ENCODE measurements around the gene C11orf52. TPM values are rescaled to one million over a fixed set of nuclear protein-coding genes. Genes with fewer than 3 reads are reported as not detected.

The C11orf52 gene
- polyA plus RNA-seq, 4 donors, result 10.3 to 33.5 (median 24.9) TPM

- Histone ChIP-seq H3K9me3 (ENCODE audit: control insufficient read depth in 2 of 2, insufficient read depth in 1 of 2, low read depth in 1 of 2, low read length in 1 of 2) (no peaks in the 10 kb centered on the region), H3K27me3 (ENCODE audit: control insufficient read depth in 3 of 3, insufficient read depth in 3 of 3, low read length in 3 of 3) (no peaks in the 10 kb centered on the region), H3K27ac (ENCODE audit: low read depth in 1 of 3, low read length in 2 of 3) (no peak overlapping the region), H3K36me3 (ENCODE audit: control insufficient read depth in 3 of 3, insufficient read depth in 2 of 3, low read depth in 1 of 3, low read length in 3 of 3) (peaks cover 0 to 4% (median 0%) of the 10 kb centered on the region in 3 donors), H3K4me1 (ENCODE audit: control insufficient read depth in 3 of 3, insufficient read depth in 2 of 3, low read depth in 1 of 3, low read length in 2 of 3) (peaks cover 0 to 6% (median 0%) of the 10 kb centered on the region in 3 donors), H3K4me3 (ENCODE audit: low read depth in 1 of 3, low read length in 3 of 3) (no peak overlapping the region)
- 16 to 63% (median 29%) methylated on average over 5 of the region's 5 CpGs for WGBS, 3 donors
- FAIRE-seq (no peak), DNase-seq (peak; percentile 58 to 77)
Observed at GRCh38 chr11:111960916-111961315, 42.2 kb downstream of the C11orf52 start.

GRCh38 chr11:111961389-111962300 lies 42.9 kb downstream of the C11orf52 start:
- DNase-seq, result no peak
- peaks cover 0 to 6% (median 0%) of the 10 kb centered on the region in 3 donors for H3K4me1 ChIP-seq (ENCODE audit: control insufficient read depth in 3 of 3, insufficient read depth in 2 of 3, low read depth in 1 of 3, low read length in 2 of 3)
- H3K9me3 ChIP-seq (ENCODE audit: control insufficient read depth in 2 of 2, insufficient read depth in 1 of 2, low read depth in 1 of 2, low read length in 1 of 2), result no peaks in the 10 kb centered on the region
- no peaks in the 10 kb centered on the region for H3K27me3 ChIP-seq (ENCODE audit: control insufficient read depth in 3 of 3, insufficient read depth in 3 of 3, low read length in 3 of 3)
- FAIRE-seq, result no peak
- H3K4me3 ChIP-seq (ENCODE audit: low read depth in 1 of 3, low read length in 3 of 3), result no peak overlapping the region
- no peak overlapping the region for H3K27ac ChIP-seq (ENCODE audit: low read depth in 1 of 3, low read length in 2 of 3)
- peaks cover 0 to 4% (median 0%) of the 10 kb centered on the region in 3 donors for H3K36me3 ChIP-seq (ENCODE audit: control insufficient read depth in 3 of 3, insufficient read depth in 2 of 3, low read depth in 1 of 3, low read length in 3 of 3)
- 53 to 73% (median 66%) methylated on average over 6 of the region's 6 CpGs for WGBS, 3 donors

GRCh38 chr11:111963931-111964340 lies 45.2 kb downstream of the C11orf52 start:
- H3K27me3 ChIP-seq (ENCODE audit: control insufficient read depth in 3 of 3, insufficient read depth in 3 of 3, low read length in 3 of 3), result no peaks in the 10 kb centered on the region
- H3K9me3 ChIP-seq (ENCODE audit: control insufficient read depth in 2 of 2, insufficient read depth in 1 of 2, low read depth in 1 of 2, low read length in 1 of 2), result no peaks in the 10 kb centered on the region
- FAIRE-seq, result no peak
- no peak for DNase-seq
- WGBS, 3 donors, result 83 to 90% (median 90%) methylated on average over 5 of the region's 5 CpGs
- peaks cover 0 to 6% (median 0%) of the 10 kb centered on the region in 3 donors for H3K4me1 ChIP-seq (ENCODE audit: control insufficient read depth in 3 of 3, insufficient read depth in 2 of 3, low read depth in 1 of 3, low read length in 2 of 3)
- H3K4me3 ChIP-seq (ENCODE audit: low read depth in 1 of 3, low read length in 3 of 3), result no peak overlapping the region
- peaks cover 0 to under 1% (median 0%) of the 10 kb centered on the region in 3 donors for H3K36me3 ChIP-seq (ENCODE audit: control insufficient read depth in 3 of 3, insufficient read depth in 2 of 3, low read depth in 1 of 3, low read length in 3 of 3)
- H3K27ac ChIP-seq (ENCODE audit: low read depth in 1 of 3, low read length in 2 of 3), result no peak overlapping the region

GRCh38 chr11:111966678-111967077 lies 48.0 kb downstream of the C11orf52 start:
- FAIRE-seq (no peak), DNase-seq (no peak)
- Histone ChIP-seq H3K4me3 (ENCODE audit: low read depth in 1 of 3, low read length in 3 of 3) (no peak overlapping the region), H3K27me3 (ENCODE audit: control insufficient read depth in 3 of 3, insufficient read depth in 3 of 3, low read length in 3 of 3) (no peaks in the 10 kb centered on the region), H3K4me1 (ENCODE audit: control insufficient read depth in 3 of 3, insufficient read depth in 2 of 3, low read depth in 1 of 3, low read length in 2 of 3) (no peaks in the 10 kb centered on the region), H3K36me3 (ENCODE audit: control insufficient read depth in 3 of 3, insufficient read depth in 2 of 3, low read depth in 1 of 3, low read length in 3 of 3) (peaks cover 0 to 2% (median 0%) of the 10 kb centered on the region in 3 donors), H3K9me3 (ENCODE audit: control insufficient read depth in 2 of 2, insufficient read depth in 1 of 2, low read depth in 1 of 2, low read length in 1 of 2) (no peaks in the 10 kb centered on the region), H3K27ac (ENCODE audit: low read depth in 1 of 3, low read length in 2 of 3) (no peak overlapping the region)
- WGBS, 3 donors, result 85 to 92% (median 89%) methylated on average over 5 of the region's 5 CpGs

- Histone ChIP-seq H3K4me3 (ENCODE audit: low read depth in 1 of 3, low read length in 3 of 3) (no peak overlapping the region), H3K4me1 (ENCODE audit: control insufficient read depth in 3 of 3, insufficient read depth in 2 of 3, low read depth in 1 of 3, low read length in 2 of 3) (no peaks in the 10 kb centered on the region), H3K9me3 (ENCODE audit: control insufficient read depth in 2 of 2, insufficient read depth in 1 of 2, low read depth in 1 of 2, low read length in 1 of 2) (no peaks in the 10 kb centered on the region), H3K27ac (ENCODE audit: low read depth in 1 of 3, low read length in 2 of 3) (no peak overlapping the region), H3K36me3 (ENCODE audit: control insufficient read depth in 3 of 3, insufficient read depth in 2 of 3, low read depth in 1 of 3, low read length in 3 of 3) (peaks cover 0 to 2% (median 0%) of the 10 kb centered on the region in 3 donors), H3K27me3 (ENCODE audit: control insufficient read depth in 3 of 3, insufficient read depth in 3 of 3, low read length in 3 of 3) (no peaks in the 10 kb centered on the region)
- DNase-seq (no peak), FAIRE-seq (no peak)
- 79 to 90% (median 81%) methylated on average over 6 of the region's 6 CpGs for WGBS, 3 donors
Observed at GRCh38 chr11:111967649-111968048, 48.9 kb downstream of the C11orf52 start.

- Histone ChIP-seq H3K9me3 (ENCODE audit: control insufficient read depth in 2 of 2, insufficient read depth in 1 of 2, low read depth in 1 of 2, low read length in 1 of 2) (no peaks in the 10 kb centered on the region), H3K27me3 (ENCODE audit: control insufficient read depth in 3 of 3, insufficient read depth in 3 of 3, low read length in 3 of 3) (no peaks in the 10 kb centered on the region), H3K36me3 (ENCODE audit: control insufficient read depth in 3 of 3, insufficient read depth in 2 of 3, low read depth in 1 of 3, low read length in 3 of 3) (peaks cover 0 to 4% (median 0%) of the 10 kb centered on the region in 3 donors), H3K4me1 (ENCODE audit: control insufficient read depth in 3 of 3, insufficient read depth in 2 of 3, low read depth in 1 of 3, low read length in 2 of 3) (no peaks in the 10 kb centered on the region), H3K27ac (ENCODE audit: low read depth in 1 of 3, low read length in 2 of 3) (no peak overlapping the region), H3K4me3 (ENCODE audit: low read depth in 1 of 3, low read length in 3 of 3) (no peak overlapping the region)
- 90 to 95% (median 91%) methylated on average over 3 of the region's 3 CpGs for WGBS, 3 donors
- FAIRE-seq (no peak), DNase-seq (no peak)
Observed at GRCh38 chr11:111969344-111969743, 50.6 kb downstream of the C11orf52 start.

GRCh38 chr11:111974446-111974845 lies 55.7 kb downstream of the C11orf52 start:
- peaks cover 0 to 4% (median 0%) of the 10 kb centered on the region in 3 donors for H3K36me3 ChIP-seq (ENCODE audit: control insufficient read depth in 3 of 3, insufficient read depth in 2 of 3, low read depth in 1 of 3, low read length in 3 of 3)
- no peak for DNase-seq
- no peak overlapping the region for H3K4me3 ChIP-seq (ENCODE audit: low read depth in 1 of 3, low read length in 3 of 3)
- no peak for FAIRE-seq
- H3K27me3 ChIP-seq (ENCODE audit: control insufficient read depth in 3 of 3, insufficient read depth in 3 of 3, low read length in 3 of 3), result peaks cover 0 to 18% (median 0%) of the 10 kb centered on the region in 3 donors
- WGBS, 3 donors, result 71 to 80% (median 76%) methylated on average over 2 of the region's 2 CpGs
- H3K27ac ChIP-seq (ENCODE audit: low read depth in 1 of 3, low read length in 2 of 3), result peak overlapping the region in 1 of 3 donors; percentile 4
- no peaks in the 10 kb centered on the region for H3K9me3 ChIP-seq (ENCODE audit: control insufficient read depth in 2 of 2, insufficient read depth in 1 of 2, low read depth in 1 of 2, low read length in 1 of 2)
- peaks cover 0 to 27% (median 3%) of the 10 kb centered on the region in 3 donors for H3K4me1 ChIP-seq (ENCODE audit: control insufficient read depth in 3 of 3, insufficient read depth in 2 of 3, low read depth in 1 of 3, low read length in 2 of 3)

GRCh38 chr11:111975076-111975806 lies 56.5 kb downstream of the C11orf52 start:
- H3K27ac ChIP-seq (ENCODE audit: low read depth in 1 of 3, low read length in 2 of 3), result peak overlapping the region in 1 of 3 donors; percentile 22
- DNase-seq (peak; percentile 21 to 49), FAIRE-seq (no peak)
- H3K4me3 ChIP-seq (ENCODE audit: low read depth in 1 of 3, low read length in 3 of 3), result no peak overlapping the region
- 21 to 38% (median 34%) methylated on average over 2 of the region's 2 CpGs for WGBS, 3 donors
- peaks cover 0 to 2% (median 0%) of the 10 kb centered on the region in 3 donors for H3K36me3 ChIP-seq (ENCODE audit: control insufficient read depth in 3 of 3, insufficient read depth in 2 of 3, low read depth in 1 of 3, low read length in 3 of 3)
- peaks cover 0 to 27% (median 3%) of the 10 kb centered on the region in 3 donors for H3K4me1 ChIP-seq (ENCODE audit: control insufficient read depth in 3 of 3, insufficient read depth in 2 of 3, low read depth in 1 of 3, low read length in 2 of 3)
- no peaks in the 10 kb centered on the region for H3K9me3 ChIP-seq (ENCODE audit: control insufficient read depth in 2 of 2, insufficient read depth in 1 of 2, low read depth in 1 of 2, low read length in 1 of 2)
- peaks cover 0 to 18% (median 0%) of the 10 kb centered on the region in 3 donors for H3K27me3 ChIP-seq (ENCODE audit: control insufficient read depth in 3 of 3, insufficient read depth in 3 of 3, low read length in 3 of 3)
